ENCODE data around the gene CENPN. TPM values are rescaled to one million over a fixed set of nuclear protein-coding genes. Genes with fewer than 3 reads are reported as not detected.
A peak's percentile ranks its signal among the peaks of the same experiment; 100 is the strongest.

CENPN gene
- total RNA-seq, 2 experiments from 2014 or later: 51.7 to 54.8 TPM

- Mint-ChIP-seq H3K36me3 (ENCODE audit: low read depth) (peaks cover 51% of the 10 kb centered on the region), H3K27me3 (no peaks in the 10 kb centered on the region), H3K4me1 (ENCODE audit: low read depth) (peaks cover 7% of the 10 kb centered on the region), H3K4me3 (no peak overlapping the region), H3K27ac (no peak overlapping the region), H3K9me3 (peaks cover 4% of the 10 kb centered on the region)
- peak; percentile 53 for DNase-seq
- ChIA-PET POLR2A (interaction anchor here (0.6 to 3.8 kb wide), 3 partner anchors 22 to 63 kb away, joined by 3 to 20 read pairs (median 3); partner anchors contain the start of genes CENPN and CMC2), CTCF (interaction anchor here (1.1 to 1.2 kb wide), 2 partner anchors 26 to 47 kb away, joined by 3 to 5 read pairs; partner anchors contain the start of gene C16orf46)
- no peak for TF ChIP-seq CTCF (IDR thresholded peaks at IDR 0.05)
- intact Hi-C loops (cut with micrococcal nuclease): no loop called here
- peak; percentile 86 for ATAC-seq
These were observed 23.1 kb downstream of the CENPN start for GRCh38 chr16:81029930-81030604.

GRCh38 chr16:81035398-81035974 is 28.5 kb downstream of the CENPN start, which contains the start of gene ATMIN:
Gene ATMIN (plus strand): TSS chr16:81035842. CDS start chr16:81035871, 29 bp downstream.
- DNase-seq (peak; percentile 87), ATAC-seq (peak; percentile 97)
- Mint-ChIP-seq H3K27ac (peak within 1 kb of the TSS; percentile 63), H3K4me3 (peak within 1 kb of the TSS; percentile 81), H3K9me3 (no peaks in the 10 kb centered on the region), H3K27me3 (no peaks in the 10 kb centered on the region), H3K4me1 (ENCODE audit: low read depth) (peaks cover 26% of the 10 kb centered on the region), H3K36me3 (ENCODE audit: low read depth) (peaks cover 25% of the 10 kb centered on the region)
- CTCF ChIA-PET: interaction anchor here (0.6 to 4.9 kb wide), 35 partner anchors 9 to 703 kb away, joined by 3 to 50 read pairs (median 4); partner anchors contain the start of genes C16orf46, CENPN and CMC2
- intact Hi-C loops (cut with micrococcal nuclease): no loop called here
- POLR2A ChIA-PET: interaction anchor here (1.1 to 1.8 kb wide), 4 partner anchors 18 to 41 kb away, joined by 3 to 7 read pairs (median 4); partner anchors contain the start of genes C16orf46, CENPN and CMC2
- TF ChIP-seq CTCF (IDR thresholded peaks at IDR 0.05): peak; percentile 99

GRCh38 chr16:81035975-81036750 is 29.1 kb downstream of the CENPN start:
- intact Hi-C loops (cut with micrococcal nuclease): no loop called here
- TF ChIP-seq CTCF (IDR thresholded peaks at IDR 0.05): no peak
- ChIA-PET POLR2A (interaction anchor here (0.7 to 1.4 kb wide), 4 partner anchors 19 to 40 kb away, joined by 3 to 7 read pairs (median 3); partner anchors contain the start of genes CENPN and CMC2), CTCF (interaction anchor here (0.6 to 4.9 kb wide), 34 partner anchors 9 to 703 kb away, joined by 3 to 50 read pairs (median 4); partner anchors contain the start of genes C16orf46, CENPN and CMC2)
- ATAC-seq (peak; percentile 65), DNase-seq (peak; percentile 46)
- peaks cover 27% of the 10 kb centered on the region for H3K36me3 Mint-ChIP-seq (ENCODE audit: low read depth)
- peak overlapping the region; percentile 63 for H3K27ac Mint-ChIP-seq
- H3K9me3 Mint-ChIP-seq: no peaks in the 10 kb centered on the region
- peak overlapping the region; percentile 81 for H3K4me3 Mint-ChIP-seq
- H3K4me1 Mint-ChIP-seq (ENCODE audit: low read depth): peaks cover 26% of the 10 kb centered on the region
- H3K27me3 Mint-ChIP-seq: no peaks in the 10 kb centered on the region

GRCh38 chr16:81036751-81037350 is 29.8 kb downstream of the CENPN start:
- DNase-seq (no peak), ATAC-seq (no peak)
- no peaks in the 10 kb centered on the region for H3K27me3 Mint-ChIP-seq
- H3K4me1 Mint-ChIP-seq (ENCODE audit: low read depth): peaks cover 26% of the 10 kb centered on the region
- H3K9me3 Mint-ChIP-seq: no peaks in the 10 kb centered on the region
- intact Hi-C loops (cut with micrococcal nuclease): no loop called here
- peak overlapping the region; percentile 63 for H3K27ac Mint-ChIP-seq
- TF ChIP-seq CTCF (IDR thresholded peaks at IDR 0.05): no peak
- peak overlapping the region; percentile 81 for H3K4me3 Mint-ChIP-seq
- POLR2A ChIA-PET: interaction anchor here (0.7 to 1.4 kb wide), 3 partner anchors 30 to 39 kb away, joined by 3 to 7 read pairs (median 4); partner anchors contain the start of genes CENPN and CMC2
- H3K36me3 Mint-ChIP-seq (ENCODE audit: low read depth): peaks cover 21% of the 10 kb centered on the region
- CTCF ChIA-PET: interaction anchor here (0.8 to 3.7 kb wide), 11 partner anchors 8 to 152 kb away, joined by 3 to 50 read pairs (median 10); partner anchors contain the start of gene C16orf46

Measured in activated CD8-positive, alpha-beta T cell treated with anti-CD3 and anti-CD28 coated beads for 36 hours (primary cell).